SHP77 treated with DMSO at 0.1 percent for 48 hours (cell line): ENCODE results near the gene C8G.

Experiments
- DNase-seq: peaks from one replicate; lab custom pipeline; 2025; lab: John Stamatoyannopoulos, UW

The C8G gene

GRCh38 chr9:136944519-136945332, at the start of gene C8G, which contains the start of gene FBXW5:
TSS of gene C8G (plus strand) at chr9:136945243. CDS start at chr9:136945321, 78 bp downstream.
TSS of gene FBXW5 (minus strand) at chr9:136944738. CDS start at chr9:136944083, 655 bp downstream.
- peak; percentile 69 for DNase-seq

GRCh38 chr9:136896027-136896426, 49.0 kb upstream of the C8G start:
- DNase-seq: no peak

- no peak for DNase-seq
These were observed 46.5 kb upstream of the C8G start for GRCh38 chr9:136898483-136899100.

- no peak for DNase-seq
These were observed 45.8 kb upstream of the C8G start for GRCh38 chr9:136899196-136899595.

GRCh38 chr9:136900556-136900955, 44.5 kb upstream of the C8G start:
- DNase-seq: no peak

- no peak for DNase-seq
These were observed 44.0 kb upstream of the C8G start for GRCh38 chr9:136900988-136901515.

GRCh38 chr9:136901516-136902258, 43.4 kb upstream of the C8G start:
- no peak for DNase-seq

GRCh38 chr9:136902259-136902821, 42.7 kb upstream of the C8G start:
- peak; percentile 35 for DNase-seq

- DNase-seq: peak; percentile 87
These were observed 41.9 kb upstream of the C8G start for GRCh38 chr9:136903041-136903554.

GRCh38 chr9:136906266-136906665, 38.8 kb upstream of the C8G start:
- DNase-seq: no peak

- DNase-seq: no peak
These were observed 37.8 kb upstream of the C8G start for GRCh38 chr9:136907011-136907914.

- DNase-seq: no peak
These were observed 34.7 kb upstream of the C8G start for GRCh38 chr9:136910197-136910900.

- no peak for DNase-seq
These were observed 34.2 kb upstream of the C8G start for GRCh38 chr9:136910901-136911245.

GRCh38 chr9:136913701-136914438, 31.2 kb upstream of the C8G start:
- no peak for DNase-seq

GRCh38 chr9:136915632-136916329, 29.3 kb upstream of the C8G start:
- no peak for DNase-seq

GRCh38 chr9:136916330-136917184, 28.5 kb upstream of the C8G start:
- DNase-seq: no peak

- DNase-seq: no peak
These were observed 27.1 kb upstream of the C8G start for GRCh38 chr9:136917902-136918301.

GRCh38 chr9:136920069-136920468, 25.0 kb upstream of the C8G start:
- no peak for DNase-seq
